Stimulated activated memory B cell treated with anti-CD40 and anti-IgM and Interleukin-4, amounts not matched to agents 10 μg/mL and 1 μg/mL and 100 μg/mL, for 72 hours (primary cell): ENCODE measurements around the gene ADGRV1.

Source experiments
- ATAC-seq: fragments of 150-1000 bp; cut with Tn5 transposase; 2 replicates; pipeline ENCODE4 v1.10.0; 2021
- H3K27ac Mint-ChIP-seq: one replicate; pipeline ENCODE4 v1.8.0; 2022; ENCODE audit warnings: mild to moderate bottlenecking, mixed read lengths
- H3K27me3 Mint-ChIP-seq: one replicate; pipeline ENCODE4 v1.8.0; 2022; ENCODE audit warnings: mixed read lengths
- H3K36me3 Mint-ChIP-seq: one replicate; pipeline ENCODE4 v1.8.0; 2022; ENCODE audit warnings: mixed read lengths
- H3K4me1 Mint-ChIP-seq: one replicate; pipeline ENCODE4 v1.8.0; 2022; ENCODE audit warnings: mixed read lengths
- H3K4me3 Mint-ChIP-seq: one replicate; pipeline ENCODE4 v1.8.0; 2022; ENCODE audit warnings: mild to moderate bottlenecking, moderate library complexity, mixed read lengths
- H3K9me3 Mint-ChIP-seq: one replicate; pipeline ENCODE4 v1.8.0; 2022; ENCODE audit warnings: mixed read lengths

The ADGRV1 gene

GRCh38 chr5:90934091-90934719, 375.6 kb downstream of the ADGRV1 start:
- Mint-ChIP-seq H3K36me3 (no peaks in the 10 kb centered on the region), H3K4me3 (no peak overlapping the region), H3K27ac (no peak overlapping the region), H3K9me3 (peaks cover 3% of the 10 kb centered on the region), H3K27me3 (peaks cover 9% of the 10 kb centered on the region), H3K4me1 (no peaks in the 10 kb centered on the region)
- peak; percentile 45 for ATAC-seq

GRCh38 chr5:90934738-90935137, 376.1 kb downstream of the ADGRV1 start:
- no peak for ATAC-seq
- no peaks in the 10 kb centered on the region for H3K36me3 Mint-ChIP-seq
- no peak overlapping the region for H3K4me3 Mint-ChIP-seq
- no peak overlapping the region for H3K27ac Mint-ChIP-seq
- no peaks in the 10 kb centered on the region for H3K4me1 Mint-ChIP-seq
- peaks cover 9% of the 10 kb centered on the region for H3K27me3 Mint-ChIP-seq
- H3K9me3 Mint-ChIP-seq: peaks cover 3% of the 10 kb centered on the region

GRCh38 chr5:90939211-90939610, 380.6 kb downstream of the ADGRV1 start:
- Mint-ChIP-seq H3K4me1 (peaks cover 9% of the 10 kb centered on the region), H3K36me3 (no peaks in the 10 kb centered on the region), H3K9me3 (peaks cover 3% of the 10 kb centered on the region), H3K27ac (no peak overlapping the region), H3K27me3 (no peaks in the 10 kb centered on the region), H3K4me3 (no peak overlapping the region)
- no peak for ATAC-seq

- H3K27me3 Mint-ChIP-seq: no peaks in the 10 kb centered on the region
- H3K36me3 Mint-ChIP-seq: no peaks in the 10 kb centered on the region
- no peaks in the 10 kb centered on the region for H3K9me3 Mint-ChIP-seq
- ATAC-seq: peak; percentile 92
- H3K27ac Mint-ChIP-seq: no peak overlapping the region
- no peak overlapping the region for H3K4me3 Mint-ChIP-seq
- peaks cover 9% of the 10 kb centered on the region for H3K4me1 Mint-ChIP-seq
Observed at GRCh38 chr5:90940227-90940995, 381.8 kb downstream of the ADGRV1 start.

GRCh38 chr5:90941002-90941720, 382.6 kb downstream of the ADGRV1 start:
- no peak for ATAC-seq
- Mint-ChIP-seq H3K27ac (no peak overlapping the region), H3K4me1 (peaks cover 9% of the 10 kb centered on the region), H3K27me3 (no peaks in the 10 kb centered on the region), H3K9me3 (no peaks in the 10 kb centered on the region), H3K4me3 (no peak overlapping the region), H3K36me3 (no peaks in the 10 kb centered on the region)

- no peaks in the 10 kb centered on the region for H3K9me3 Mint-ChIP-seq
- H3K4me3 Mint-ChIP-seq: no peak overlapping the region
- no peaks in the 10 kb centered on the region for H3K36me3 Mint-ChIP-seq
- ATAC-seq: no peak
- H3K27ac Mint-ChIP-seq: no peak overlapping the region
- H3K4me1 Mint-ChIP-seq: peaks cover 9% of the 10 kb centered on the region
- no peaks in the 10 kb centered on the region for H3K27me3 Mint-ChIP-seq
Observed at GRCh38 chr5:90944116-90944515, 385.5 kb downstream of the ADGRV1 start.

GRCh38 chr5:90947667-90948066, 389.1 kb downstream of the ADGRV1 start:
- no peaks in the 10 kb centered on the region for H3K9me3 Mint-ChIP-seq
- ATAC-seq: no peak

GRCh38 chr5:90948969-90949368, 390.4 kb downstream of the ADGRV1 start:
- no peaks in the 10 kb centered on the region for H3K36me3 Mint-ChIP-seq
- H3K4me1 Mint-ChIP-seq: no peaks in the 10 kb centered on the region
- peaks cover 9% of the 10 kb centered on the region for H3K27me3 Mint-ChIP-seq
- H3K4me3 Mint-ChIP-seq: no peak overlapping the region
- H3K9me3 Mint-ChIP-seq: no peaks in the 10 kb centered on the region
- ATAC-seq: no peak
- no peak overlapping the region for H3K27ac Mint-ChIP-seq

More at GRCh38 chr5:90947667-90948066, 389.1 kb downstream of the ADGRV1 start:
- Mint-ChIP-seq H3K4me1 (no peaks in the 10 kb centered on the region), H3K27ac (no peak overlapping the region), H3K27me3 (peaks cover 9% of the 10 kb centered on the region), H3K36me3 (no peaks in the 10 kb centered on the region), H3K4me3 (no peak overlapping the region)

GRCh38 chr5:90949469-90950358, 391.1 kb downstream of the ADGRV1 start:
- H3K36me3 Mint-ChIP-seq: no peaks in the 10 kb centered on the region
- no peak overlapping the region for H3K27ac Mint-ChIP-seq
- H3K4me3 Mint-ChIP-seq: no peak overlapping the region
- no peaks in the 10 kb centered on the region for H3K9me3 Mint-ChIP-seq
- no peaks in the 10 kb centered on the region for H3K4me1 Mint-ChIP-seq
- peaks cover 9% of the 10 kb centered on the region for H3K27me3 Mint-ChIP-seq
- ATAC-seq: no peak

GRCh38 chr5:90955001-90955635, 396.5 kb downstream of the ADGRV1 start:
- H3K27ac Mint-ChIP-seq: no peak overlapping the region
- H3K9me3 Mint-ChIP-seq: no peaks in the 10 kb centered on the region
- H3K4me3 Mint-ChIP-seq: no peak overlapping the region
- no peaks in the 10 kb centered on the region for H3K36me3 Mint-ChIP-seq
- H3K27me3 Mint-ChIP-seq: peaks cover 9% of the 10 kb centered on the region
- H3K4me1 Mint-ChIP-seq: no peaks in the 10 kb centered on the region
- ATAC-seq: no peak

GRCh38 chr5:90956511-90957097, 398.0 kb downstream of the ADGRV1 start:
- Mint-ChIP-seq H3K4me1 (no peaks in the 10 kb centered on the region), H3K9me3 (no peaks in the 10 kb centered on the region), H3K36me3 (no peaks in the 10 kb centered on the region), H3K4me3 (no peak overlapping the region), H3K27me3 (peaks cover 9% of the 10 kb centered on the region), H3K27ac (no peak overlapping the region)
- ATAC-seq: peak; percentile 45

GRCh38 chr5:90957906-90958305, 399.3 kb downstream of the ADGRV1 start:
- Mint-ChIP-seq H3K4me3 (no peak overlapping the region), H3K27me3 (no peaks in the 10 kb centered on the region), H3K27ac (no peak overlapping the region)

GRCh38 chr5:90959262-90959661, 400.7 kb downstream of the ADGRV1 start:
- peaks cover 2% of the 10 kb centered on the region for H3K27me3 Mint-ChIP-seq
- H3K36me3 Mint-ChIP-seq: no peaks in the 10 kb centered on the region
- H3K9me3 Mint-ChIP-seq: no peaks in the 10 kb centered on the region
- H3K4me3 Mint-ChIP-seq: no peak overlapping the region
- no peak for ATAC-seq
- no peaks in the 10 kb centered on the region for H3K4me1 Mint-ChIP-seq
- no peak overlapping the region for H3K27ac Mint-ChIP-seq

More at GRCh38 chr5:90957906-90958305, 399.3 kb downstream of the ADGRV1 start:
- no peaks in the 10 kb centered on the region for H3K4me1 Mint-ChIP-seq
- peak; percentile 48 for ATAC-seq
- no peaks in the 10 kb centered on the region for H3K9me3 Mint-ChIP-seq
- no peaks in the 10 kb centered on the region for H3K36me3 Mint-ChIP-seq

- Mint-ChIP-seq H3K4me3 (no peak overlapping the region), H3K27ac (no peak overlapping the region)
Observed at GRCh38 chr5:90962481-90962880, 403.9 kb downstream of the ADGRV1 start.

More at GRCh38 chr5:90962481-90962880, 403.9 kb downstream of the ADGRV1 start:
- no peak for ATAC-seq
- Mint-ChIP-seq H3K9me3 (no peaks in the 10 kb centered on the region), H3K4me1 (no peaks in the 10 kb centered on the region), H3K27me3 (peaks cover 24% of the 10 kb centered on the region), H3K36me3 (no peaks in the 10 kb centered on the region)
